BLaER1 (cell line): ENCODE measurements around the gene C6orf58.
"Not testable (repeated sequence)": the region's sequence is repeated elsewhere in the genome, so short reads cannot be mapped to it uniquely, and the experiment has no call there.

Experiments used
- H3K27ac ChIP-seq: shearing (Covaris generic); formaldehyde crosslinking; 2 replicates; pipeline ENCODE4 v1.8.1; 2022
- H3K27me3 ChIP-seq: shearing (Covaris generic); formaldehyde crosslinking; 2 replicates; pipeline ENCODE4 v1.8.1; 2022
- H3K36me3 ChIP-seq: shearing (Covaris generic); formaldehyde crosslinking; 2 replicates; pipeline ENCODE4 v1.8.1; 2022
- H3K4me1 ChIP-seq: shearing (Covaris generic); formaldehyde crosslinking; 2 replicates; pipeline ENCODE4 v1.8.1; 2022
- H3K4me2 ChIP-seq: shearing (Covaris generic); formaldehyde crosslinking; 2 replicates; pipeline ENCODE4 v1.8.1; 2022
- H3K4me3 ChIP-seq: shearing (Covaris generic); formaldehyde crosslinking; 2 replicates; pipeline ENCODE4 v1.8.1; 2022
- H3K9ac ChIP-seq: shearing (Covaris generic); formaldehyde crosslinking; 2 replicates; pipeline ENCODE4 v1.8.1; 2022
- H3K9me3 ChIP-seq: shearing (Covaris generic); formaldehyde crosslinking; 2 replicates; pipeline ENCODE4 v1.8.1; 2022
- H4K20me1 ChIP-seq: shearing (Covaris generic); formaldehyde crosslinking; 2 replicates; pipeline ENCODE4 v1.8.1; 2022
- Cebpa-rat ChIP-seq: shearing (Covaris generic); IDR thresholded peaks from 2 replicates; pipeline ENCODE4 v1.8.1; 2022

The C6orf58 gene

DNA sequence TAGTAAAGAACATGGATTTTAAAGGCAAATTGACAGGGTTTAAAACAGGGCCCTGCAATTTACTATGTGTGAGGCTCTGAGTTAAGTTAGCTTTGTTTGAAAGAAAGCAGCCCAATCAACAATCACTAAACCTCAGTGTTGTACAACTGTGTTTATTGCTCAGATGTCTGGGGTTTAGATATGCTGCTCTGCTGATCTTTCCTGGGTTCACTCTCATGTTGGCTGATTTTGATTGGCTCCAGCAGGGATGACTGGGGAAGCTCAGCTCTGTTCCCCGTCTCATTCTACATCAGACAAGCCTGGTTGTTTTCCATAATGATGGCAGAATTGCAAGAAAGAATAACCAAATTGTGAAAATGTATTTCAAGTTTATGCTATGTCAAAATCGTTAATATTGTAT is 10.9 kb downstream of the C6orf58 start:
- H4K20me1 ChIP-seq: no peaks in the 10 kb centered on the region
- H3K27ac ChIP-seq: no peak overlapping the region
- H3K4me3 ChIP-seq: no peak overlapping the region
- H3K9me3 ChIP-seq: no peaks in the 10 kb centered on the region
- no peak overlapping the region for H3K4me2 ChIP-seq
- no peaks in the 10 kb centered on the region for H3K4me1 ChIP-seq
- TF ChIP-seq Cebpa-rat: no peak
- H3K36me3 ChIP-seq: no peaks in the 10 kb centered on the region
- H3K27me3 ChIP-seq: no peaks in the 10 kb centered on the region
- no peak overlapping the region for H3K9ac ChIP-seq

DNA sequence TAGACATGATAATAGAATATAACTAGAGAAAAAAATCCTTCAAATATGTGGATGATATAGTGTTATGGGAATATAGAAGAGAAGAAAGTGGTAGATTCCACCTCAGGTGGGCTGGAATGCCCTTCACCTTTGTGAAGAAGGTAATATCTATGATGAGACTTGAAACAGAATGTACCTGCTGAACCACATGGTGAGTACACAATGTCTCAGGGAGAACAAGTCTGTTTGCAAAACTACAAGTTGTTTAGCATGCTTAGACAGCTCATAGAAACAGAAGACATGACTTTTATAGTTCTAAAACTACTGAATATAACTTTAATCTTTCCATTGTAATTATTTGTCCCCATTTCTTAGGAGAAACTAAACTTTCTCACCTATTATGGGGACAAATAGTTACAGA is 12.2 kb downstream of the C6orf58 start:
- TF ChIP-seq Cebpa-rat: no peak
- H3K4me3 ChIP-seq: no peak overlapping the region
- H3K4me2 ChIP-seq: no peak overlapping the region
- H3K27me3 ChIP-seq: no peaks in the 10 kb centered on the region
- H3K27ac ChIP-seq: no peak overlapping the region
- H3K9ac ChIP-seq: no peak overlapping the region
- no peaks in the 10 kb centered on the region for H3K9me3 ChIP-seq
- H4K20me1 ChIP-seq: no peaks in the 10 kb centered on the region
- H3K36me3 ChIP-seq: no peaks in the 10 kb centered on the region
- no peaks in the 10 kb centered on the region for H3K4me1 ChIP-seq

DNA sequence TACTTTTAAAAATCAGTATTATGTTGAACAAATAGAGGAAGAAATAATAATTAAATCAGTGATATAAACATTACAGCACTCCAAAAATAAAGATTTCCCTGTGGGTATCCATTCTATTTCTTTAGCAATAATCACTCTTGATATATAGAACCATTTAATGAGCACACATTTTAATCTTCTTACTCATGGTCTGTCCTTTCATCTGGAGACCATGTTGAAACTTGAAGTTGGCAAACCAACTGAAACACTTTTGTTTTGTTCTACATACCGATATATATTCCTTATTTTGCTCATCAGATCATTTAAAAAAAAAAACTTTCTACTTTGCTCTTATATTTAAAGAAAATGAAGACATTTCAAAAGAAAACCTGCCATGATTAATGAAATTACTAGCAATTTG is 13.4 kb downstream of the C6orf58 start:
- TF ChIP-seq Cebpa-rat: no peak
- H4K20me1 ChIP-seq: no peaks in the 10 kb centered on the region
- H3K27me3 ChIP-seq: no peaks in the 10 kb centered on the region
- no peaks in the 10 kb centered on the region for H3K4me1 ChIP-seq
- no peaks in the 10 kb centered on the region for H3K9me3 ChIP-seq
- H3K36me3 ChIP-seq: no peaks in the 10 kb centered on the region
- no peak overlapping the region for H3K4me3 ChIP-seq
- no peak overlapping the region for H3K9ac ChIP-seq
- H3K4me2 ChIP-seq: no peak overlapping the region
- H3K27ac ChIP-seq: no peak overlapping the region

DNA sequence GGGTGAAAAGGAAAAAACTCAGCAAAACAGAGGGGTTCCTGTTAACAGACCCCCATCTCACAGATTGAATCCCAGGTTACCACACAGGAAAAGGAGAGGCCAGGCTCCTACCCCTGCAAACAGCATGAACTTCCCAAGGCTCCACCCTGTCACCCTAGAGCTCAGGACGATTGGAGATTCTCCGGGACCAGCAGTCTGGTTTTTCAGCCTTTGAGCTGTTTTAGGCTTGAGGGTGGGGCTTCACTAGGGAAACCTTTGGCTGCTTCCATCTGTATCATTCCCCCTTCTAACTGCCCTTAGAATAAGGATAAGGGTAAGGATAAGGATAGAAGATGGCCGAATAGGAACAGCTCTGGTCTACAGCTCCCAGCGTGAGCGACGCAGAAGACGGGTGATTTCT is 16.0 kb downstream of the C6orf58 start:
- no peak overlapping the region for H3K4me2 ChIP-seq

DNA sequence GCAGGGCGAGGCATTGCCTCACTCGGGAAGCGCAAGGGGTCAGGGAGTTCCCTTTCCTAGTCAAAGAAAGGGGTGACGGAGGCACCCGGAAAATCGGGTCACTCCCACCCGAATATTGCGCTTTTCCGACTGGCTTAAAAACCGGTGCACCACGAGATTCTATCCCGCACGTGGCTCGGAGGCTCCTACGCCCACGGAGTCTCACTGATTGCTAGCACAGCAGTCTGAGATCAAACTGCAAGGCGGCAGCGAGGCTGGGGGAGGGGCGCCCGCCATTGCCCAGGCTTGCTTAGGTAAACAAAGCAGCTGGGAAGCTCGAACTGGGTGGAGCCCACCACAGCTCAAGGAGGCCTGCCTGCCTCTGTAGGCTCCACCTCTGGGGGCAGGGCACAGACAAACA is 16.5 kb downstream of the C6orf58 start:
- not testable (repeated sequence) for H3K36me3 ChIP-seq, H3K9me3 ChIP-seq, H3K27me3 ChIP-seq, H4K20me1 ChIP-seq, H3K4me1 ChIP-seq, H3K27ac ChIP-seq, H3K9ac ChIP-seq, H3K4me2 ChIP-seq, H3K4me3 ChIP-seq

More for the DNA sequence above, 16.0 kb downstream of the C6orf58 start:
- Histone ChIP-seq H3K27me3 (no peaks in the 10 kb centered on the region), H3K4me1 (no peaks in the 10 kb centered on the region), H3K4me3 (no peak overlapping the region), H4K20me1 (no peaks in the 10 kb centered on the region), H3K9ac (no peak overlapping the region), H3K27ac (no peak overlapping the region), H3K36me3 (no peaks in the 10 kb centered on the region), H3K9me3 (no peaks in the 10 kb centered on the region)
- TF ChIP-seq Cebpa-rat: no peak

DNA sequence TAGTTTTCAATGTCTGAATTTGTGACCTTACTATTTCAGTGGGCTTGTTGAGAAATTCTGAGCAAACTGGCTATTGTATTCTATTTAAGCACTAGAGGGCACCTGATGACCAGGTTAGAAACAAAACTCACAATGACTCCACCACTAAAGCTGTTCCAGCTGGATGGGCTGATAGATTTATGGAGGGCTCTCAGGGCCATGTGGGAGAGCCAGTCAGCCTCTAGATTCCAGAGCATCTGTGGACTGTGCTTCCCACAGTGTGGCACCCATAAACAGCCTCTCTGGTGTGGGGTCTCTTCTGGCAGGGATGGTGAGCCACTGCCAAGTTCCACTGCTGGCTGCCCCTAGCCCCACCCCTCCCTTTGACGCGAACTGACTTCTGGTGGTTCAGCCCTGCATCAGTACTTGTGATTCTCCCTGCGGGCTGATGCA is 29.2 kb downstream of the C6orf58 start:
- Histone ChIP-seq H3K27me3 (no peaks in the 10 kb centered on the region), H3K4me3 (no peak overlapping the region), H3K9me3 (no peaks in the 10 kb centered on the region), H3K36me3 (no peaks in the 10 kb centered on the region), H3K27ac (no peak overlapping the region), H3K4me2 (no peak overlapping the region), H4K20me1 (no peaks in the 10 kb centered on the region), H3K9ac (no peak overlapping the region), H3K4me1 (no peaks in the 10 kb centered on the region)
- no peak for TF ChIP-seq Cebpa-rat

DNA sequence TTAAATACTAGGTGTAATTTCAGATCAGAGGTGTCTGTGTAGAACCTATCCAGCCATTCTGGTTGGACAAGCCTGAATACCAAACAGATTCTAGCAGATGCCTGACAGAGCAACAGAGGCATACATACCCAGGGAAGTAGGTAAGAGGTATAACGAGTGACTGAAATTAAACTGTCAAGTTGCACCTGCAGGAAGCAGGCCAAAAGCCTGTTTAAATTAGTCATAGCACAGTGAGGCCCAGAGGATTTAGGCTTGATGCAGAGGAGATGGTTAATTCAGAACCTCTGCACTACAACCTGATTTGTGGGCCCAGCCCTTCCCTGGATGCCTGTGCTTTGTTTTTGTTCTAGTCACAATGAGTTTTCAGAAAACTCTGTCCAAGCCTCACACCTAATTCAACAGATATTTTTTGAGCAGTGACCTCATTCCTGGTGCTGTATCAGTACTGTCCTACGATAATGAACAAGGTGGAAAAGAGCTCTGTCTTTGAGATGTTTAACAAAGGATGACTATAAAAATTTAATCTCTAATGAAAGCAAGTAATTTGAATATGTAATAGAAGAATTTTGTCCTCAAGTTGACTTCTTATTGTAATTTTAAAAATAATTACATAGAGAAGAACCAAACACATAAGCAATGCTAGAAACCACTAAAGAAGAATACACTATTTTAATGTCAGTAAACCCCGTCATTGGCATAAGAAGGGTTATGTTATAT is 31.7 kb downstream of the C6orf58 start:
- no peak for TF ChIP-seq Cebpa-rat
- Histone ChIP-seq H3K9ac (no peak overlapping the region), H3K36me3 (no peaks in the 10 kb centered on the region), H3K27me3 (no peaks in the 10 kb centered on the region), H3K27ac (no peak overlapping the region), H3K4me2 (no peak overlapping the region), H3K4me1 (no peaks in the 10 kb centered on the region), H3K9me3 (no peaks in the 10 kb centered on the region), H4K20me1 (no peaks in the 10 kb centered on the region), H3K4me3 (no peak overlapping the region)

DNA sequence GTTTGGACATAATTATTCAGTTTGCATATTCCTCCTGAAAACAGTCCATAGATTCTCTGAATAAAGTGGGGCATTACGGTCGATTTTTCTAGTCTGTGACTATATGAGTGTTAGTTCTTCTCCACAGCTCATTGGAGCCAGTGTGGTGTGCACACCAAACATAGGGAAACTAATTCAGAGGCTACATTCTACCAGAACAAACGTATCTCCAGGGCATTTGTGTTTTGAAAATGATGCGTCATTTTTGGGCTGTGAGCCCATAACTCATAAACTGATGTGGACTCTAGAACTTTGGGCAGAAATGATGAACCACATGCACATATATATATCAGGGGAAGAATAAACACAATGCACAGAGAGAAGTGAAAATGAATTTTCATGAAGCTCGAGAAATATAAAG is 41.8 kb downstream of the C6orf58 start:
- H3K4me1 ChIP-seq: no peaks in the 10 kb centered on the region
- H4K20me1 ChIP-seq: no peaks in the 10 kb centered on the region
- no peak for TF ChIP-seq Cebpa-rat
- no peak overlapping the region for H3K27ac ChIP-seq
- H3K4me2 ChIP-seq: no peak overlapping the region
- no peak overlapping the region for H3K4me3 ChIP-seq
- no peaks in the 10 kb centered on the region for H3K36me3 ChIP-seq
- no peaks in the 10 kb centered on the region for H3K9me3 ChIP-seq
- no peak overlapping the region for H3K9ac ChIP-seq
- no peaks in the 10 kb centered on the region for H3K27me3 ChIP-seq

DNA sequence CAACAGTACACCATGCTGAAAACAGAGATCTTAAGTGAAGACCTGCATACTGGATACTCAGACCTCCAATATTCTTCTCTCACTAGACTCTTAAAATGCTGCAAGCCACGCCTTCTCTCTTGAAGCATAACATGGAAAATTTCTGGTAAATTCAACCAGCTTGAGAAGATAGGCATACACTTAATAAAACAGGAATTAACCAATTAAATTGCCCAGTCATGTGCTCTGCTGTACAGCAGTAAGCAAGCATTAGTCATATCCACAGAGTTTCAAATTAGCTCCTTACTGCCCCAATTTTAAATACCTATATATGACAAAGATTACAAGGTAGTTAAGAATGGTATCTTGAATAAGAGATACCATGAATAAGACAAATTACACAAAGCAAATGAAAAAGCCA is 53.8 kb downstream of the C6orf58 start:
- Histone ChIP-seq H3K9me3 (no peaks in the 10 kb centered on the region), H3K36me3 (no peaks in the 10 kb centered on the region), H3K9ac (no peak overlapping the region), H3K4me2 (no peak overlapping the region), H3K27me3 (no peaks in the 10 kb centered on the region), H3K4me3 (no peak overlapping the region), H3K27ac (no peak overlapping the region), H4K20me1 (no peaks in the 10 kb centered on the region), H3K4me1 (no peaks in the 10 kb centered on the region)
- no peak for TF ChIP-seq Cebpa-rat

DNA sequence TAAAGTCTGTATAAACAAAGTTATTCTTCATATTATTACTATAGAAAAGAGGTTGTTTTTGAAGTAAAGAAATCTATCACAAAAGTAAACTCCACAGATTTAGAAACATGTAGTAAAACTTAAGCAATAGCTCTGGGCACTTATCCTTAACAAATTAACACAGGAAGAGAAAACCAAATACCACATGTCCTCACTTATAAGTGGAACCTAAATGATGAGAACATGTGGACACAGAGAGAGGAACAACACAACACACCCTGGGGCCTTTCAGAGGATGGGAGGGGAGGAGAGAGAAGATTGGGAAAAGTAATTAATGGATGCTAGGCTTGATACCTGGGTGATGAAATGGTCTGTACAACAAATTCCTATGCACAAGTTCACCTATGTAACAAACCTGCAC is 57.2 kb downstream of the C6orf58 start:
- no peaks in the 10 kb centered on the region for H4K20me1 ChIP-seq
- no peaks in the 10 kb centered on the region for H3K4me1 ChIP-seq
- no peak overlapping the region for H3K4me3 ChIP-seq
- no peaks in the 10 kb centered on the region for H3K27me3 ChIP-seq
- H3K36me3 ChIP-seq: no peaks in the 10 kb centered on the region
- no peak for TF ChIP-seq Cebpa-rat
- H3K27ac ChIP-seq: no peak overlapping the region
- no peak overlapping the region for H3K9ac ChIP-seq
- H3K9me3 ChIP-seq: no peaks in the 10 kb centered on the region
- H3K4me2 ChIP-seq: no peak overlapping the region

DNA sequence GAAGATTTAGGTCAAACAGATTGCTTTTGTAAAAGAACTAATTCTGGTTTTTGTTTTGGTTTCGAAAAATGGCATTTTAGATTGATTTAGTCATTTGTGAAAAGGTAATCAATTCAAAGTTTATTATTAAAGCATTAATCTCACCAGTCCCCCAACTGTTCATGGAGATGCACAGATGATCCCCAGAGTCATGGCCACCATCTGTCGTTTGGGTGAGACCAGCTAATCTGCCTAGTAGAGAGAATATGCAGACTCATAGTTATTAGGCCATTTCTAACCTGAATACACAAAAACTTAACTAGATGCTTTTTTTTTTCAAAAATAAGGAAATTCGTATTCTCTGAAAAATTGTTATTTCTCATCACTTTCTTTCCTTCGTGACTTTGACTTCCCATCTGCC is 58.1 kb downstream of the C6orf58 start:
- Histone ChIP-seq H3K36me3 (no peaks in the 10 kb centered on the region), H3K9ac (no peak overlapping the region), H3K4me1 (no peaks in the 10 kb centered on the region), H3K4me3 (no peak overlapping the region), H3K27ac (no peak overlapping the region), H3K27me3 (no peaks in the 10 kb centered on the region), H3K4me2 (no peak overlapping the region), H3K9me3 (no peaks in the 10 kb centered on the region), H4K20me1 (no peaks in the 10 kb centered on the region)
- no peak for TF ChIP-seq Cebpa-rat
